ENCODE data around the gene E2F3.

- TF ChIP-seq CTCF (IDR thresholded peaks at IDR 0.05; ENCODE audit: borderline replicate concordance, extremely low read depth, low read length, poor library complexity, severe bottlenecking) (no peak), EZH2 (IDR thresholded peaks at IDR 0.05; ENCODE audit: borderline replicate concordance, low read depth, low read length, severe bottlenecking) (no peak)
Measured at GRCh38 chr6:20433929-20434328, 32.2 kb downstream of the E2F3 start.

All from DND-41 (cell line).